ENCODE data around the gene GPANK1.
"Not testable (repeated sequence)": the region's sequence is repeated elsewhere in the genome, so short reads cannot be mapped to it uniquely, and the experiment has no call there.

Gene GPANK1

DNA sequence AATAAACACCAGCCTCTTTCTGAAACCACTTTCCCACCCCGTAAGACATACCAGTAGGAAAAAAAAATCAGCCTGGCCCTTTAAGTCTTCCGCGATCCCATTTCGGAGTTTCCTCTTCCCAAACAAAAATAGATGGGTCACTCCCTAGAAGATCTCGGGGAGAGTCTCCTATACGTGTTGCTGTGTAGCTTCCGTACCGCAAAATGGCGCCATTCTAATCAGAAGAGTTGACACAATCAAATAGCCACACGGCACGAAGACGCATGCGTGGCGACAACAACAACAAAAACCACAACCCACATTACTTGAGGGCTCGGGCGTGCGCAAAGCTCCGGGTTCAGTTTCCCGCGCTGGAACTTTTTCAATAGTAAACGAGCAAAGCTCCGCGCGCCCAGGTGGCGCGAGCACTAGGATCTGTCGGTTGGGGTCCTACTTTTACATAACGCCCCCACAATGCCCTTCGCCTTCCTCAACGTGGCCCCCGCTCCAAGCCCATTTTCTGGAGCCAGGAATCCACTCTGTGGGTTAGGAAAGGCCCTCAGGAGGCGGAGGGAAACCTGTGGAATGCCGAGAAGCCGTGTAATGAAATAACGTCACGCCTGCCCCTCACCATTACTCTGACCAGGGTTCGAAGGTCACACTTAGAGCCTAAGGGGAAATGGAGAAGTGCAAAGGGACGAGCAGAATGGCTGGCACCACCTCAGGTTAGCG, at the start of gene GPANK1:
GPANK1 (minus strand) TSS at position 208 of the 711 bp plus-strand sequence. CDS start 519 bp downstream, outside the sequence.
- H3K4me1 ChIP-seq (ENCODE audit: control insufficient read depth in 1 of 2, insufficient read depth in 2 of 2, low read length in 2 of 2) = peaks cover 39 to 58% of the 10 kb centered on the region in 2 donors
- H3K27ac ChIP-seq (ENCODE audit: low read depth, low read length) = peak within 1 kb of the TSS; percentile 97
- no peaks in the 10 kb centered on the region for H3K27me3 ChIP-seq (ENCODE audit: control insufficient read depth in 1 of 2, insufficient read depth in 2 of 2, low read length in 2 of 2)
- no peaks in the 10 kb centered on the region for H3K9me3 ChIP-seq (ENCODE audit: control insufficient read depth in 1 of 2, low read length in 2 of 2)
- H3K9ac ChIP-seq (ENCODE audit: low read depth in 1 of 2, low read length in 2 of 2) = peak within 1 kb of the TSS; percentile 80 to 94
- H3K4me3 ChIP-seq (ENCODE audit: low read depth in 1 of 2, low read length in 2 of 2) = peak within 1 kb of the TSS; percentile 89 to 92
- peaks cover 31 to 35% of the 10 kb centered on the region in 2 donors for H3K36me3 ChIP-seq (ENCODE audit: control insufficient read depth in 1 of 2, insufficient read depth in 2 of 2, low read length in 2 of 2)

- H3K9me3 ChIP-seq (ENCODE audit: control insufficient read depth in 1 of 2, low read length in 2 of 2) = no peaks in the 10 kb centered on the region
- no peak overlapping the region for H3K9ac ChIP-seq (ENCODE audit: low read depth in 1 of 2, low read length in 2 of 2)
Observed at GRCh38 chr6:31713991-31714684, 49.3 kb upstream of the GPANK1 start.

GRCh38 chr6:31713465-31713864, 48.7 kb upstream of the GPANK1 start:
- Histone ChIP-seq H3K4me3 (ENCODE audit: low read depth in 1 of 2, low read length in 2 of 2) (no peak overlapping the region), H3K36me3 (ENCODE audit: control insufficient read depth in 1 of 2, insufficient read depth in 2 of 2, low read length in 2 of 2) (no peaks in the 10 kb centered on the region), H3K9ac (ENCODE audit: low read depth in 1 of 2, low read length in 2 of 2) (no peak overlapping the region), H3K27ac (ENCODE audit: low read depth, low read length) (no peak overlapping the region), H3K9me3 (ENCODE audit: control insufficient read depth in 1 of 2, low read length in 2 of 2) (no peaks in the 10 kb centered on the region), H3K4me1 (ENCODE audit: control insufficient read depth in 1 of 2, insufficient read depth in 2 of 2, low read length in 2 of 2) (peaks cover 21 to 39% of the 10 kb centered on the region in 2 donors), H3K27me3 (ENCODE audit: control insufficient read depth in 1 of 2, insufficient read depth in 2 of 2, low read length in 2 of 2) (no peaks in the 10 kb centered on the region)

More at GRCh38 chr6:31713991-31714684, 49.3 kb upstream of the GPANK1 start:
- no peaks in the 10 kb centered on the region for H3K27me3 ChIP-seq (ENCODE audit: control insufficient read depth in 1 of 2, insufficient read depth in 2 of 2, low read length in 2 of 2)
- H3K27ac ChIP-seq (ENCODE audit: low read depth, low read length) = no peak overlapping the region
- no peak overlapping the region for H3K4me3 ChIP-seq (ENCODE audit: low read depth in 1 of 2, low read length in 2 of 2)
- H3K4me1 ChIP-seq (ENCODE audit: control insufficient read depth in 1 of 2, insufficient read depth in 2 of 2, low read length in 2 of 2) = peaks cover 27 to 46% of the 10 kb centered on the region in 2 donors
- no peaks in the 10 kb centered on the region for H3K36me3 ChIP-seq (ENCODE audit: control insufficient read depth in 1 of 2, insufficient read depth in 2 of 2, low read length in 2 of 2)

DNA sequence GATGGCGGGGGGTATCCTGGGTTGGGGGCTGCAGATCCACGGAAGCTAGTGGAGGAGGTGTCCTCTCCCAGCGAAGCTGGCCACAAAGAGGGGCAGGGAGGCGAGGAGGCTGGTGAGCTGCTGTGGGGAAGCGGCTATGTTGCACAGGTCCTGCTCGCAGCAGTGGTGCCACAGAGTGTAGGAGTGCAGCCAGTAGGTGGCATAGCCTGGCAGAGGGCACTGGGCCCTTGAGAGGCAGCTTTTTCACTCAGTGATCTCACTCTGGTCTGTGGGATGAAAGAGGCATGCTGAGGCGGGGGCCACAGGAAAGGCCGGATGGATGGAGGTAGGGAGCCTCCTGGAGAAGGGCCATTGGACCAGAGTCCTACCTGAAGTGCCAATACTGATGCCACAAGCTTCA, 47.5 kb upstream of the GPANK1 start:
- Histone ChIP-seq H3K4me3 (ENCODE audit: low read depth in 1 of 2, low read length in 2 of 2) (no peak overlapping the region), H3K27me3 (ENCODE audit: control insufficient read depth in 1 of 2, insufficient read depth in 2 of 2, low read length in 2 of 2) (no peaks in the 10 kb centered on the region), H3K9me3 (ENCODE audit: control insufficient read depth in 1 of 2, low read length in 2 of 2) (no peaks in the 10 kb centered on the region), H3K36me3 (ENCODE audit: control insufficient read depth in 1 of 2, insufficient read depth in 2 of 2, low read length in 2 of 2) (no peaks in the 10 kb centered on the region), H3K27ac (ENCODE audit: low read depth, low read length) (no peak overlapping the region), H3K4me1 (ENCODE audit: control insufficient read depth in 1 of 2, insufficient read depth in 2 of 2, low read length in 2 of 2) (peaks cover 16 to 28% of the 10 kb centered on the region in 2 donors), H3K9ac (ENCODE audit: low read depth in 1 of 2, low read length in 2 of 2) (no peak overlapping the region)

DNA sequence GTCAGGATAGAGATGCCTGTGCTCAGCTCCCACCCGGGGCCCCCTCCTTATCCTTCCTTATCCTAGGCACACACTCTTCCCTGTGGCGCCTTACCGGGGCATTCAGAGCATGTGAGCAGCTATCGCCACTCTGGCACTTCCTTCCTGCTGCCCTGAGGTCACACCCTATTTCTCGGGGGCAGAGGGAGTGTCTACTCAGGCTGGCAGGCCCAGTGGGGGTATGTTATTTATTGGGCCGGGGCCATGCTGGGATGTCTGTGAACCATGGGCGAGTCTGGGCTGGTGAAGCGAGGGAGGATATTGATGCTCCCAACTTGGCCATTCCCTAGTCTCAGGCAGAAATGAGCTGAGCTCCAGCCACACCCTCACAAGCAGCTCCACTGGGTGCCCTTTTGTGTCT, 46.4 kb upstream of the GPANK1 start:
- Histone ChIP-seq H3K36me3 (ENCODE audit: control insufficient read depth in 1 of 2, insufficient read depth in 2 of 2, low read length in 2 of 2) (no peaks in the 10 kb centered on the region), H3K9ac (ENCODE audit: low read depth in 1 of 2, low read length in 2 of 2) (no peak overlapping the region), H3K9me3 (ENCODE audit: control insufficient read depth in 1 of 2, low read length in 2 of 2) (no peaks in the 10 kb centered on the region), H3K27me3 (ENCODE audit: control insufficient read depth in 1 of 2, insufficient read depth in 2 of 2, low read length in 2 of 2) (no peaks in the 10 kb centered on the region), H3K27ac (ENCODE audit: low read depth, low read length) (no peak overlapping the region), H3K4me3 (ENCODE audit: low read depth in 1 of 2, low read length in 2 of 2) (no peak overlapping the region), H3K4me1 (ENCODE audit: control insufficient read depth in 1 of 2, insufficient read depth in 2 of 2, low read length in 2 of 2) (peaks cover 16 to 28% of the 10 kb centered on the region in 2 donors)

DNA sequence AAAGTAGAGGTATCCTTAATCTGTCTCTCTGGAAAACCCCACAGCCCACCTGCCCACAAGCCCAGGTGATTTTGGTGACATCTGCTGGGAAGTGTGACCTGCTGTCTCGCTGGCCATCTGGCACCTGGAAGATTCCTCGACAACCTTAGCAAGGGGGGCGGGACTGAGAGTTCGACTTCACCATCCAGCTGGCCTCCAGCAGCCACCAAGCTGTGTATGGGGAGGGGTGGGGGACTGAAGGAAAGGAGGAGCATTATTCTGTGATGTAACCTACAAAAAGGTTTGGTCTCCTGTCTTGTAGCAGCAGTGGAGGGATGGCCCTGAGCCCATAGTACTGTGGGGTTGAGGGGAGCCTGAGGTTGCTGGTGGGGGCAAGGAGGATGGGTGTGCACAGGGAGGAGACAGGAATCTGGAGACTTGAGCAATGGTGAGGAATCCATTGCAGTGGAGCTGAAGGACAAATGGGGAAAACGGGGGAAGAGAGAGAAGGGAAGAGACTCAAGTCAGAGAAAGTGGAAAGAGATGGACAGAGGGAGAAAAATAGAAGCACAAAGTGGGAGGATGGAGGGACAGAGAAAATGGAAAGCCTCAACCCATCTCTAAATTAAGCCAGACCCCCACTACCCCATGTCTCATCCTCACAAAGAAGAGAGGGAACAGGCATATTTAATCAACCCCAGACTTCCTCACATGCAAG, 45.9 kb upstream of the GPANK1 start:
- no peak overlapping the region for H3K9ac ChIP-seq (ENCODE audit: low read depth in 1 of 2, low read length in 2 of 2)
- no peaks in the 10 kb centered on the region for H3K27me3 ChIP-seq (ENCODE audit: control insufficient read depth in 1 of 2, insufficient read depth in 2 of 2, low read length in 2 of 2)

GRCh38 chr6:31709157-31709556, 44.4 kb upstream of the GPANK1 start:
- not testable (repeated sequence) for H3K9me3 ChIP-seq (ENCODE audit: control insufficient read depth in 1 of 2, low read length in 2 of 2); H3K9ac ChIP-seq (ENCODE audit: low read depth in 1 of 2, low read length in 2 of 2); H3K4me3 ChIP-seq (ENCODE audit: low read depth in 1 of 2, low read length in 2 of 2); H3K27ac ChIP-seq (ENCODE audit: low read depth, low read length); H3K27me3 ChIP-seq (ENCODE audit: control insufficient read depth in 1 of 2, insufficient read depth in 2 of 2, low read length in 2 of 2); H3K36me3 ChIP-seq (ENCODE audit: control insufficient read depth in 1 of 2, insufficient read depth in 2 of 2, low read length in 2 of 2)
- H3K4me1 ChIP-seq (ENCODE audit: control insufficient read depth in 1 of 2, insufficient read depth in 2 of 2, low read length in 2 of 2) = peaks cover 15 to 26% of the 10 kb centered on the region in 2 donors

More for the DNA sequence above, 45.9 kb upstream of the GPANK1 start:
- Histone ChIP-seq H3K27ac (ENCODE audit: low read depth, low read length) (no peak overlapping the region), H3K36me3 (ENCODE audit: control insufficient read depth in 1 of 2, insufficient read depth in 2 of 2, low read length in 2 of 2) (no peaks in the 10 kb centered on the region), H3K9me3 (ENCODE audit: control insufficient read depth in 1 of 2, low read length in 2 of 2) (no peaks in the 10 kb centered on the region), H3K4me3 (ENCODE audit: low read depth in 1 of 2, low read length in 2 of 2) (no peak overlapping the region), H3K4me1 (ENCODE audit: control insufficient read depth in 1 of 2, insufficient read depth in 2 of 2, low read length in 2 of 2) (peaks cover 16 to 28% of the 10 kb centered on the region in 2 donors)

DNA sequence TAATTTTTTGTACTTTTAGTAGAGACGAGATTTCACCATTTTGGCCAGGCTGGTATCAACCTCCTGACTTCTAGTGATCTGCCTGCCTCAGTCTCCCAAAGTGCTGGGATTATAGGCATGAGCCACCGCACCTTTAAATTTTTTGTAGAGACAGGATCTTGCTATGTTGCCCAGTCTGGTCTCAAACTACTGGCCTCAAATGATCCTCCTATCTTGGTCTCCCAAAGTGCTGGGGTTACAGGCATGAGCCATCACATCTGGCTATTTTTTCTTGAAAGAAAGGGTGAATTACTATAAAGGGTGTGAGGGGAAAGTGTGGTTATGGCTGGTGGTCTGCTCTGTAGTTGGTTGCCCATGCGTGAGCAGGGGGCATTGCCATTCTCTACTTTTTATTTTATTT, 43.4 kb upstream of the GPANK1 start:
- no peak overlapping the region for H3K9ac ChIP-seq (ENCODE audit: low read depth in 1 of 2, low read length in 2 of 2)
- peaks cover 10 to 18% of the 10 kb centered on the region in 2 donors for H3K4me1 ChIP-seq (ENCODE audit: control insufficient read depth in 1 of 2, insufficient read depth in 2 of 2, low read length in 2 of 2)
- H3K4me3 ChIP-seq (ENCODE audit: low read depth in 1 of 2, low read length in 2 of 2) = no peak overlapping the region
- H3K36me3 ChIP-seq (ENCODE audit: control insufficient read depth in 1 of 2, insufficient read depth in 2 of 2, low read length in 2 of 2) = no peaks in the 10 kb centered on the region
- H3K9me3 ChIP-seq (ENCODE audit: control insufficient read depth in 1 of 2, low read length in 2 of 2) = no peaks in the 10 kb centered on the region
- H3K27ac ChIP-seq (ENCODE audit: low read depth, low read length) = no peak overlapping the region
- H3K27me3 ChIP-seq (ENCODE audit: control insufficient read depth in 1 of 2, insufficient read depth in 2 of 2, low read length in 2 of 2) = no peaks in the 10 kb centered on the region

DNA sequence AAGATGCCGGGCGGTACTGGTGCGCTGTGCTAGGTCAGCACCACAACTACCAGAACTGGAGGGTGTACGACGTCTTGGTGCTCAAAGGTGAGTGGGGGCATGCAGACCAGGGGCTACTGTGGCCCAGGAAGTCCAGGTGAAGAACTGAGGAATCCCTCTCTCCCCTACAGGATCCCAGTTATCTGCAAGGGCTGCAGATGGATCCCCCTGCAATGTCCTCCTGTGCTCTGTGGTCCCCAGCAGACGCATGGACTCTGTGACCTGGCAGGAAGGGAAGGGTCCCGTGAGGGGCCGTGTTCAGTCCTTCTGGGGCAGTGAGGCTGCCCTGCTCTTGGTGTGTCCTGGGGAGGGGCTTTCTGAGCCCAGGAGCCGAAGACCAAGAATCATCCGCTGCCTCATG, 42.9 kb upstream of the GPANK1 start:
- Histone ChIP-seq H3K4me3 (ENCODE audit: low read depth in 1 of 2, low read length in 2 of 2) (no peak overlapping the region), H3K36me3 (ENCODE audit: control insufficient read depth in 1 of 2, insufficient read depth in 2 of 2, low read length in 2 of 2) (no peaks in the 10 kb centered on the region), H3K9me3 (ENCODE audit: control insufficient read depth in 1 of 2, low read length in 2 of 2) (no peaks in the 10 kb centered on the region), H3K27ac (ENCODE audit: low read depth, low read length) (no peak overlapping the region), H3K4me1 (ENCODE audit: control insufficient read depth in 1 of 2, insufficient read depth in 2 of 2, low read length in 2 of 2) (peaks cover 10 to 18% of the 10 kb centered on the region in 2 donors), H3K9ac (ENCODE audit: low read depth in 1 of 2, low read length in 2 of 2) (no peak overlapping the region), H3K27me3 (ENCODE audit: control insufficient read depth in 1 of 2, insufficient read depth in 2 of 2, low read length in 2 of 2) (no peaks in the 10 kb centered on the region)

- H3K9ac ChIP-seq (ENCODE audit: low read depth in 1 of 2, low read length in 2 of 2) = no peak within 1 kb of the TSS
- H3K27me3 ChIP-seq (ENCODE audit: control insufficient read depth in 1 of 2, insufficient read depth in 2 of 2, low read length in 2 of 2) = no peaks in the 10 kb centered on the region
- H3K4me3 ChIP-seq (ENCODE audit: low read depth in 1 of 2, low read length in 2 of 2) = no peak within 1 kb of the TSS
- no peak within 1 kb of the TSS for H3K27ac ChIP-seq (ENCODE audit: low read depth, low read length)
- H3K9me3 ChIP-seq (ENCODE audit: control insufficient read depth in 1 of 2, low read length in 2 of 2) = no peaks in the 10 kb centered on the region
- no peaks in the 10 kb centered on the region for H3K36me3 ChIP-seq (ENCODE audit: control insufficient read depth in 1 of 2, insufficient read depth in 2 of 2, low read length in 2 of 2)
- H3K4me1 ChIP-seq (ENCODE audit: control insufficient read depth in 1 of 2, insufficient read depth in 2 of 2, low read length in 2 of 2) = peaks cover 12 to 16% of the 10 kb centered on the region in 2 donors
Observed at GRCh38 chr6:31706599-31706998, 41.8 kb upstream of the GPANK1 start, which contains the start of gene LY6G6F. TSS of gene LY6G6F (plus strand) at chr6:31706866. CDS start at chr6:31706907, 41 bp downstream.
